PFSK-1 (cell line): ENCODE data around the gene TLE4.

Source experiments
- FOXP2 ChIP-seq: optimal IDR thresholded peaks from 2 replicates; pipeline ENCODE3; 2011; ENCODE audit warnings: borderline replicate concordance, control low read depth, inconsistent platforms; ENCODE audit not compliant: insufficient read depth; ENCODE audit errors: extremely low read length, extremely low read depth
- POLR2AphosphoS5 ChIP-seq: IDR thresholded peaks from 2 replicates; pipeline ENCODE4 v1.6.1; 2012; ENCODE audit warnings: low read depth, mild to moderate bottlenecking, control low read depth, low read length, moderate library complexity
- REST ChIP-seq, 2 experiments: IDR thresholded peaks; 2 replicates each; pipeline versions ENCODE4 v1.6.1 to v1.8.0; 2011 to 2012; ENCODE audit warnings: low read depth in 2 of 2, low read length in 2 of 2, control low read depth in 1 of 2, inconsistent platforms in 1 of 2, mild to moderate bottlenecking in 1 of 2, moderate library complexity in 1 of 2; ENCODE audit not compliant: insufficient read depth in 1 of 2
- SIN3A ChIP-seq: IDR thresholded peaks from 2 replicates; pipeline ENCODE4 v1.6.1; 2012; ENCODE audit warnings: mild to moderate bottlenecking, low read length, moderate library complexity, borderline replicate concordance; ENCODE audit not compliant: insufficient read depth
- TAF1 ChIP-seq: IDR thresholded peaks from 2 replicates; pipeline ENCODE4 v1.6.1; 2012; ENCODE audit warnings: low read length, control low read depth, borderline replicate concordance; ENCODE audit not compliant: insufficient read depth

The TLE4 gene

GRCh38 chr9:79623799-79624721 is 52.3 kb downstream of the TLE4 start:
- no peak for TF ChIP-seq REST (IDR thresholded peaks at IDR 0.05; ENCODE audit: insufficient read depth in 1 of 2, low read depth in 2 of 2, low read length in 2 of 2)

- TF ChIP-seq REST (IDR thresholded peaks at IDR 0.05; ENCODE audit: insufficient read depth in 1 of 2, low read depth in 2 of 2, low read length in 2 of 2) (no peak), SIN3A (no peak)
These were observed 58.0 kb downstream of the TLE4 start for GRCh38 chr9:79629721-79630120.

- TF ChIP-seq POLR2AphosphoS5: no peak
These were observed 59.0 kb downstream of the TLE4 start for GRCh38 chr9:79630521-79631403.

GRCh38 chr9:79632060-79632459 is 60.3 kb downstream of the TLE4 start:
- no peak for TF ChIP-seq REST (IDR thresholded peaks at IDR 0.05; ENCODE audit: insufficient read depth in 1 of 2, low read depth in 2 of 2, low read length in 2 of 2)
- no peak for TF ChIP-seq POLR2AphosphoS5
- TF ChIP-seq SIN3A: no peak
- TF ChIP-seq TAF1: no peak
- TF ChIP-seq FOXP2: no peak

- TF ChIP-seq POLR2AphosphoS5 (no peak), REST (IDR thresholded peaks at IDR 0.05; ENCODE audit: insufficient read depth in 1 of 2, low read depth in 2 of 2, low read length in 2 of 2) (no peak), TAF1 (no peak)
These were observed 60.9 kb downstream of the TLE4 start for GRCh38 chr9:79632705-79633104.
